ENCODE data around the gene RXFP2.

The RXFP2 gene

GRCh38 chr13:31767175-31767900 lies 28.0 kb downstream of the RXFP2 start:
- DNase-seq (ENCODE audit: low read depth): no peak

GRCh38 chr13:31768351-31768750 lies 29.0 kb downstream of the RXFP2 start:
- DNase-seq (ENCODE audit: low read depth): no peak

GRCh38 chr13:31769575-31769974 lies 30.2 kb downstream of the RXFP2 start:
- DNase-seq (ENCODE audit: low read depth): no peak

GRCh38 chr13:31772231-31772630 lies 32.9 kb downstream of the RXFP2 start:
- no peak for DNase-seq (ENCODE audit: low read depth)

GRCh38 chr13:31773538-31773937 lies 34.2 kb downstream of the RXFP2 start:
- no peak for DNase-seq (ENCODE audit: low read depth)

GRCh38 chr13:31774186-31774750 lies 34.9 kb downstream of the RXFP2 start:
- DNase-seq (ENCODE audit: low read depth): no peak

GRCh38 chr13:31775148-31775547 lies 35.8 kb downstream of the RXFP2 start:
- DNase-seq (ENCODE audit: low read depth): no peak

GRCh38 chr13:31775686-31776085 lies 36.4 kb downstream of the RXFP2 start:
- DNase-seq (ENCODE audit: low read depth): no peak

- DNase-seq (ENCODE audit: low read depth): no peak
Observed at GRCh38 chr13:31781064-31781463, 41.7 kb downstream of the RXFP2 start.

- DNase-seq (ENCODE audit: low read depth): no peak
Observed at GRCh38 chr13:31786011-31786410, 46.7 kb downstream of the RXFP2 start.

- DNase-seq (ENCODE audit: low read depth): no peak
Observed at GRCh38 chr13:31790992-31791391, 51.7 kb downstream of the RXFP2 start.

- no peak for DNase-seq (ENCODE audit: low read depth)
Observed at GRCh38 chr13:31793246-31793645, 53.9 kb downstream of the RXFP2 start.

GRCh38 chr13:31794452-31794851 lies 55.1 kb downstream of the RXFP2 start:
- DNase-seq (ENCODE audit: low read depth): no peak

- no peak for DNase-seq (ENCODE audit: low read depth)
Observed at GRCh38 chr13:31797154-31797775, 57.9 kb downstream of the RXFP2 start.

GRCh38 chr13:31798189-31798588 lies 58.9 kb downstream of the RXFP2 start:
- no peak for DNase-seq (ENCODE audit: low read depth)

- DNase-seq (ENCODE audit: low read depth): no peak
Observed at GRCh38 chr13:31801088-31801487, 61.8 kb downstream of the RXFP2 start.

GRCh38 chr13:31803311-31803710 lies 64.0 kb downstream of the RXFP2 start:
- DNase-seq (ENCODE audit: low read depth): no peak

GRCh38 chr13:31805841-31806240 lies 66.5 kb downstream of the RXFP2 start:
- no peak for DNase-seq (ENCODE audit: low read depth)

GRCh38 chr13:31807090-31807541 lies 67.8 kb downstream of the RXFP2 start:
- no peak for DNase-seq (ENCODE audit: low read depth)

GRCh38 chr13:31814536-31814935 lies 75.2 kb downstream of the RXFP2 start:
- no peak for DNase-seq (ENCODE audit: low read depth)

GRCh38 chr13:31815361-31816144 lies 76.2 kb downstream of the RXFP2 start:
- DNase-seq (ENCODE audit: low read depth): no peak

- DNase-seq (ENCODE audit: low read depth): no peak
Observed at GRCh38 chr13:31818236-31818635, 78.9 kb downstream of the RXFP2 start.
